Duodenal mucosa (tissue), 2 donors: Measurements from ENCODE around the gene YDJC.

ENCODE experiments used
- H3K27ac ChIP-seq: one replicate; pipeline ENCODE4 v1.7.0; 2013; ENCODE audit warnings: low read depth, low read length
- H3K27me3 ChIP-seq, 2 donors: one replicate each; pipeline ENCODE4 v1.7.0; 2013; ENCODE audit warnings: low read length in 2 of 2, control low read depth in 1 of 2; ENCODE audit not compliant: insufficient read depth in 2 of 2, control insufficient read depth in 1 of 2
- H3K36me3 ChIP-seq, 2 donors: one replicate each; pipeline ENCODE4 v1.7.0; 2013; ENCODE audit warnings: low read length in 2 of 2, control low read depth in 1 of 2; ENCODE audit not compliant: insufficient read depth in 2 of 2, control insufficient read depth in 1 of 2
- H3K4me1 ChIP-seq, 2 donors: one replicate each; pipeline ENCODE4 v1.7.0; 2013; ENCODE audit warnings: low read length in 2 of 2, control low read depth in 1 of 2; ENCODE audit not compliant: insufficient read depth in 2 of 2, control insufficient read depth in 1 of 2
- H3K4me3 ChIP-seq, 2 donors: one replicate each; pipeline ENCODE4 v1.7.0; 2013; ENCODE audit warnings: low read length in 2 of 2, low read depth in 1 of 2
- H3K9ac ChIP-seq, 2 donors: one replicate each; pipeline ENCODE4 v1.7.0; 2013; ENCODE audit warnings: low read length in 2 of 2, low read depth in 1 of 2
- H3K9me3 ChIP-seq, 2 donors: one replicate each; pipeline ENCODE4 v1.7.0; 2013; ENCODE audit warnings: low read length in 2 of 2, control low read depth in 1 of 2; ENCODE audit not compliant: control insufficient read depth in 1 of 2

The YDJC gene

GRCh38 chr22:21665047-21665851 is 35.4 kb upstream of the YDJC start:
- Histone ChIP-seq H3K27me3 (no peaks in the 10 kb centered on the region), H3K4me1 (peaks cover 7 to 9% of the 10 kb centered on the region in 2 donors), H3K4me3 (peak overlapping the region; percentile 80 to 93), H3K36me3 (peaks cover 0 to 3% of the 10 kb centered on the region in 2 donors), H3K9me3 (no peaks in the 10 kb centered on the region), H3K9ac (peak overlapping the region; percentile 69 to 71), H3K27ac (peak overlapping the region; percentile 83)

GRCh38 chr22:21663738-21664137 is 33.9 kb upstream of the YDJC start:
- Histone ChIP-seq H3K4me1 (peaks cover 7 to 9% of the 10 kb centered on the region in 2 donors), H3K36me3 (no peaks in the 10 kb centered on the region), H3K27me3 (no peaks in the 10 kb centered on the region), H3K9ac (no peak overlapping the region), H3K27ac (no peak overlapping the region), H3K4me3 (no peak overlapping the region), H3K9me3 (no peaks in the 10 kb centered on the region)

DNA sequence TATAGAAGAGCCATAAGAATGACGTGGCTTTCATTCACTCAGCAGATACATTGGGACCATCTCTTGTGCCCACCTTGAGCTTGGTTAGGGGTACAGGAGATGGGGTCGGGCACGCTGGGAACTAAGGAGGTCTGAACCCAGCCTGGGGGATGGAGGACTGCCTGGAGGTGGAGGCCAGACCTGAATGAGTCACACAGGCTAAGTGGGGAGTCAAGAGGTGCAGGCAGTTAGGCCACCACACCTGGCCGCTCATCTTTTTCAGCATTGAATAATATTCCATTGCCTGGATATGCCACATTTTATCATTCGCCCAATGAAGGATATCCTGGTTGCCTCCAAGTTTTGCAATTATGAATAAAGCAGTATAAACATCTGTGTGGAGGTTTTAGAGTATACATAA is 32.2 kb upstream of the YDJC start:
- Histone ChIP-seq H3K36me3 (no peaks in the 10 kb centered on the region), H3K9me3 (no peaks in the 10 kb centered on the region), H3K4me3 (no peak overlapping the region), H3K4me1 (peaks cover 3 to 17% of the 10 kb centered on the region in 2 donors), H3K9ac (no peak overlapping the region), H3K27me3 (no peaks in the 10 kb centered on the region), H3K27ac (no peak overlapping the region)

DNA sequence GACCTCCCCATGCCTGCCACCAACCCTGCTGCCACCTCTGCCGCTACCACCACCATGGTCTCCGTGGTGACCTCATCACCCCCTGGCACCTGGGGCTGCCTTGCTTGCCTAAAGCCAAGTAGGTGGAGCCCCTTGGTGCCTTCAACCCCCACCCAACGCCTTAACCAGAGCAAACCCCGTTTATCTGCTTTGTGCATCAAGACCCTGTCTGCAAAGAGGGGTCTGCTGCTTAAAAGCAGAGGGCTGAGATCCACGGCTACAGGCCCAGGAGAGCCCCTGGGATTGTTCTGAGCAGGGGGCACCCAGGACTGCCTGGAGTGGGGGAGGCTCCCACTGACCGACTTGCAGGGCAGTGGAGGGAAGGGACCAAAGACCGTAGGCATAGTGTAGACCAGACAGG is 31.1 kb upstream of the YDJC start:
- Histone ChIP-seq H3K4me1 (peaks cover 0 to 16% of the 10 kb centered on the region in 2 donors), H3K36me3 (no peaks in the 10 kb centered on the region), H3K27me3 (no peaks in the 10 kb centered on the region), H3K27ac (no peak overlapping the region), H3K4me3 (no peak overlapping the region), H3K9ac (no peak overlapping the region), H3K9me3 (no peaks in the 10 kb centered on the region)

DNA sequence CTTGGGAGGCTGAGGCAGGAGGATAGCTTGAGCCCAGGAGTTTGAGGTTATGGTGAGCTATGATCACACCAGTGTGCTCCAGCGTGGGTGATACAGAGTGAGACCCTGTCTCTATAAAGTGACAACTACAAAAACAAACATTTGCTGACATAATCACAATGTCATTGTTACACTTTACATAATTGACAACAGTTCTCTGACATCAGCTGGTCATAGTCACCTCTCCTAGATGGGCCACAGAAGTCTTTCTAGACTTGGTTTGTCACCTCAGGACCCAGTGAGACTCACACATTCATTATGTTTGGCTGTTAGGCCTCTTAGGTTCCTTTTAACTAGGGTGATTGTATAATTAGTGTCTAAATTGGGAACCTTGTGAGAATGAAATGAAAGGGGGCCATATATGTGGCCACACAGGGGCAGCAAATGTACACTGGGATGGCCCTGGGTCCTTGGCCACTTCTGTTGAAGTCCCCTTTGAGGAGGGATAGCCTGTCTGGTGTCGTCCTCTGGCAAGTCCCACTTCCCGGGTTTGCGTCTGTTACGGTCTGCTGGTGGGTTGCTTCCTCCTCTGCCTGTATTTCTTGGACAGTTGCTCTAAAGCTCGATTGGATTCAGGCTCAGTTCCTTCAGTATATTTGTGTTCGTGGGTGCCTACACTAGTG is 30.2 kb upstream of the YDJC start:
- no peak overlapping the region for H3K27ac ChIP-seq
- no peaks in the 10 kb centered on the region for H3K9me3 ChIP-seq
- no peaks in the 10 kb centered on the region for H3K36me3 ChIP-seq
- H3K4me1 ChIP-seq: peaks cover 0 to 10% of the 10 kb centered on the region in 2 donors
- H3K9ac ChIP-seq: no peak overlapping the region
- H3K4me3 ChIP-seq: no peak overlapping the region
- H3K27me3 ChIP-seq: no peaks in the 10 kb centered on the region

DNA sequence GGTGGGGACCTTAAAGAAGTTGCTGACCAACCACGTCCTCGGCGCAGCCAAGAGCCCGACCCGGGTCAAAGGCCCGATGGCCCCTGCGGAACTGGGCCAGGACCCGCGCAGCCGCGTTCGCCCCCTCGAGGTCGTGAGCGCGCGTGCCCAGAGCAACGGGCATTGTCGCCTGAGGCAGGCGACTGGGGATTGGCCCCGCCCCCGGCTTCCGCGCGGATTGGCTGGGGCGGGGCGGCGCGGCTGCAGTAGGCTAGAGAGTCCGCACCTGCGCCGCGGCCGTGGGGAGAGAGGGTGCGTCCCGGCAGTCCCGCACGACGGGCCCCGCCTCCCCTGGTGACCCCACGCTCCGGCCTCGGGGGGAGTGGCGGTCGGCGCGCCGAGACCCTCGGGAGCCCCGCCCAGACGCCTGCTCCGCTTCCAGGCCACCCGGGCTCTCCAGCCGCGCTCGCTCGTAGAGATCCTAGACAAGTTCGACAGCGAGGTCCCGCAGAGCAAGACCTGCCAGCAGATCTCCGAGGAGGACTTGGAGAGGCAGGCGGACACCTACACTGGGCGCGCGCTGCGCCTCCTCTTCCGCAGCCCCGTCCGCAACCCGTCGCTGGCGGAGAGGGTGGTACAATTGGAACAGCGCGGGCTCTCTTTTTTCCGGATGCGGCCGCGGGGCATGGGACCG is 27.7 kb upstream of the YDJC start:
- Histone ChIP-seq H3K36me3 (no peaks in the 10 kb centered on the region), H3K9me3 (no peaks in the 10 kb centered on the region), H3K27ac (no peak overlapping the region), H3K9ac (peak overlapping the region in 1 of 2 donors; percentile 57), H3K4me1 (peaks cover 0 to 15% of the 10 kb centered on the region in 2 donors), H3K27me3 (no peaks in the 10 kb centered on the region), H3K4me3 (peak overlapping the region; percentile 65 to 74)

- Histone ChIP-seq H3K9ac (no peak overlapping the region), H3K27ac (no peak overlapping the region), H3K27me3 (no peaks in the 10 kb centered on the region), H3K36me3 (no peaks in the 10 kb centered on the region), H3K9me3 (no peaks in the 10 kb centered on the region), H3K4me3 (peak overlapping the region; percentile 65 to 74), H3K4me1 (peaks cover 0 to 19% of the 10 kb centered on the region in 2 donors)
Measured at GRCh38 chr22:21657020-21657359, 27.2 kb upstream of the YDJC start.

DNA sequence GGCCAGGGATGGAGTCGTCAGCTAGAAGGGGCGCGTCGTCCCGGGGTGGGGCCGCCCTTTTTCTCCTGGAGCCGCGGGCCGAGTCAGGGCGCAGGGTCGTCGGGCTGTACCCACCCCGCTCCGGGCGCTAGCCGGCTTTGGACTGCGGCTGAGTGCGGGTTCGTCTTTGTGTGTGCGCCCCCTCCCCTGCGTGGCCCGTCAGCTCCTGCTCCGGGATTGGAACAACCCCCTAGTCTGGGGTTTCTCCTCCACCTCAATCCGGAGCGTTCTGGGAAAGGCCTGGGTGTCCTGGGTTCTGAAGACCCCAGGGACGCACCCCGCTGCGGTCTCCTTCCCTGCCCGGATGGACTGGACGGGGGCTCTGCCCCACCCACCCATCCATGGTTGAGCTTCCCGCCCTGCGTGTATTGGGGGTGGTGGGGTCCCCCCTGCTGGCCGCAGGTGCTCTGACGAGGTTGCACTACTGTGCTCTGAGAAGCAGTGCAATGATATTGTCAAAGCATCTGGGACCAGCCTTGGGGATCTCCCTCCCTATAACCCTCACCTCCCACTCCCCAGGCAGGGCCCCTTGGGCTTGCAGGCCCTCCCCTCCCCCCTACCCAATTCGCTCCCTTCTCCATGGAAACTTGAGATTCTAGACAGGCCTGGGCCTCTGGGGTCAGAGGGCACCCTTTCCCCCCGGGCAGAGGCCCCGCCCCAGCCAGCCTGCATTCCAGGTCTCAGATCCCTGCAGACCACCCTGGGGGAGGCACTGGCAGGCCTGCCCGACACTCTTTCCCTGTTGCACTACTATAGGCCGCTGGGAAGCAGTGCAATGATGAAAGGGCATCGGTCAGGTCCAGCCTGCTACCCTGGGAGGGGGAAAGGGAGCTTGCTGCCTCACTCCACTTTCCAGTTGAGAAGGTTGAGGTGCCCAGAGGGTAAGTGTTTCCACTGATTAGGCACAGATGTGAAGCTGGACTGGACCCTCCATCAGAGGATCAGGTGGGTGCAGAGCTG is 23.0 kb upstream of the YDJC start:
- Histone ChIP-seq H3K4me3 (peak overlapping the region; percentile 73 to 80), H3K27me3 (no peaks in the 10 kb centered on the region), H3K9me3 (no peaks in the 10 kb centered on the region), H3K9ac (peak overlapping the region in 1 of 2 donors; percentile 60), H3K36me3 (peaks cover 0 to 10% of the 10 kb centered on the region in 2 donors), H3K4me1 (peaks cover 9 to 24% of the 10 kb centered on the region in 2 donors), H3K27ac (no peak overlapping the region)

DNA sequence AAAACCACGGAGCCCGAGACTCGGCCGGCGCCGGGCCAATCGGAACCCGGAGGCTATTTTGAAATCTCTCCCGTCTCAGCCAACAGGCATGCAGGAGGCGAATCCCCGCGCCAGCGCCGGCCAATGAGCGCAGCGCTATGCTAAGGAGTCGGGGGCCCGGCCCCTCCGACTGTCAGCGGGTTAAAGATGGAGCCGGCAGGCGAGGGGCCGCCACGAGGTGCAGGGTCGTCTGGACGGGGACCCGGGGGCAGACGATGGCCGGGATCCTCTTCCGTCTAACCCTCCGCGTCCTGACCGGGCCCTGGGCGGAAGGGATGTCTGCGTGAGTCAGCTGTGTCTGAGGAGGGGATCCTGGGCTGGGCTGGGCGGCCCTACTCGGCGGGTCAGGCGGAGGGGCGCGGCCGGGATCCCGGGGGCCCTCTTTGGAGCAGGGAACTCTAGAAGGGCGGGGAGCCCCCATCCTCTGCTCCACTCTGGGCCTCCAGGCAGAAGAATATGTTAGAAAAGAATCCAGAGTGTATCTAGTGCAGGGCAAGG is 22.3 kb upstream of the YDJC start:
- no peaks in the 10 kb centered on the region for H3K9me3 ChIP-seq
- H3K4me3 ChIP-seq: peak overlapping the region; percentile 73 to 80
- peaks cover 0 to 13% of the 10 kb centered on the region in 2 donors for H3K36me3 ChIP-seq
- H3K4me1 ChIP-seq: peaks cover 9 to 22% of the 10 kb centered on the region in 2 donors
- no peak overlapping the region for H3K27ac ChIP-seq
- no peaks in the 10 kb centered on the region for H3K27me3 ChIP-seq
- peak overlapping the region; percentile 50 to 60 for H3K9ac ChIP-seq
